ENCODE data around the gene BICD1.

DNA sequence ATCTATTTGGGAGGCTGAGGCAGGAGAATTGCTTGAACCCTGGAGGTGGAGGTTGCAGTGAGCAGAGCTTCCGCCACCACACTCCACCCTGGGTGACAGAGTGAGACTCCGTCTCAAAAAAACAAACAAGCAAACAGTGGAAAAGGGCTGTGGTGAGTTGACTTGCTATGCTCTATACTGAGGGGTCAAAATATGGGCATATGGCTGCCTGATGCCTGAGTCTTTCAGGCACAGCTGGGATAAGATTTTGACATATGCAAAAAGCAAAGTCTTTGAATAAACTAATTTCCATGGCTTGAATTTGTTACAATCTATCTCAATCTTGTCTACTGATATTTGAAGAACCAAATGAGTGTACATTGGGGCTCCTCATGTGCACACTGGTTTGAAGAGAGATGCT, 40.4 kb upstream of the BICD1 start:
- TF ChIP-seq, protein P1, sequence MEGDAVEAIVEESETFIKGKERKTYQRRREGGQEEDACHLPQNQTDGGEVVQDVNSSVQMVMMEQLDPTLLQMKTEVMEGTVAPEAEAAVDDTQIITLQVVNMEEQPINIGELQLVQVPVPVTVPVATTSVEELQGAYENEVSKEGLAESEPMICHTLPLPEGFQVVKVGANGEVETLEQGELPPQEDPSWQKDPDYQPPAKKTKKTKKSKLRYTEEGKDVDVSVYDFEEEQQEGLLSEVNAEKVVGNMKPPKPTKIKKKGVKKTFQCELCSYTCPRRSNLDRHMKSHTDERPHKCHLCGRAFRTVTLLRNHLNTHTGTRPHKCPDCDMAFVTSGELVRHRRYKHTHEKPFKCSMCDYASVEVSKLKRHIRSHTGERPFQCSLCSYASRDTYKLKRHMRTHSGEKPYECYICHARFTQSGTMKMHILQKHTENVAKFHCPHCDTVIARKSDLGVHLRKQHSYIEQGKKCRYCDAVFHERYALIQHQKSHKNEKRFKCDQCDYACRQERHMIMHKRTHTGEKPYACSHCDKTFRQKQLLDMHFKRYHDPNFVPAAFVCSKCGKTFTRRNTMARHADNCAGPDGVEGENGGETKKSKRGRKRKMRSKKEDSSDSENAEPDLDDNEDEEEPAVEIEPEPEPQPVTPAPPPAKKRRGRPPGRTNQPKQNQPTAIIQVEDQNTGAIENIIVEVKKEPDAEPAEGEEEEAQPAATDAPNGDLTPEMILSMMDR (conservative IDR thresholded peaks at IDR 0.05; ENCODE audit: low read depth in 2 of 2): no peak
- TF ChIP-seq, protein P2, sequence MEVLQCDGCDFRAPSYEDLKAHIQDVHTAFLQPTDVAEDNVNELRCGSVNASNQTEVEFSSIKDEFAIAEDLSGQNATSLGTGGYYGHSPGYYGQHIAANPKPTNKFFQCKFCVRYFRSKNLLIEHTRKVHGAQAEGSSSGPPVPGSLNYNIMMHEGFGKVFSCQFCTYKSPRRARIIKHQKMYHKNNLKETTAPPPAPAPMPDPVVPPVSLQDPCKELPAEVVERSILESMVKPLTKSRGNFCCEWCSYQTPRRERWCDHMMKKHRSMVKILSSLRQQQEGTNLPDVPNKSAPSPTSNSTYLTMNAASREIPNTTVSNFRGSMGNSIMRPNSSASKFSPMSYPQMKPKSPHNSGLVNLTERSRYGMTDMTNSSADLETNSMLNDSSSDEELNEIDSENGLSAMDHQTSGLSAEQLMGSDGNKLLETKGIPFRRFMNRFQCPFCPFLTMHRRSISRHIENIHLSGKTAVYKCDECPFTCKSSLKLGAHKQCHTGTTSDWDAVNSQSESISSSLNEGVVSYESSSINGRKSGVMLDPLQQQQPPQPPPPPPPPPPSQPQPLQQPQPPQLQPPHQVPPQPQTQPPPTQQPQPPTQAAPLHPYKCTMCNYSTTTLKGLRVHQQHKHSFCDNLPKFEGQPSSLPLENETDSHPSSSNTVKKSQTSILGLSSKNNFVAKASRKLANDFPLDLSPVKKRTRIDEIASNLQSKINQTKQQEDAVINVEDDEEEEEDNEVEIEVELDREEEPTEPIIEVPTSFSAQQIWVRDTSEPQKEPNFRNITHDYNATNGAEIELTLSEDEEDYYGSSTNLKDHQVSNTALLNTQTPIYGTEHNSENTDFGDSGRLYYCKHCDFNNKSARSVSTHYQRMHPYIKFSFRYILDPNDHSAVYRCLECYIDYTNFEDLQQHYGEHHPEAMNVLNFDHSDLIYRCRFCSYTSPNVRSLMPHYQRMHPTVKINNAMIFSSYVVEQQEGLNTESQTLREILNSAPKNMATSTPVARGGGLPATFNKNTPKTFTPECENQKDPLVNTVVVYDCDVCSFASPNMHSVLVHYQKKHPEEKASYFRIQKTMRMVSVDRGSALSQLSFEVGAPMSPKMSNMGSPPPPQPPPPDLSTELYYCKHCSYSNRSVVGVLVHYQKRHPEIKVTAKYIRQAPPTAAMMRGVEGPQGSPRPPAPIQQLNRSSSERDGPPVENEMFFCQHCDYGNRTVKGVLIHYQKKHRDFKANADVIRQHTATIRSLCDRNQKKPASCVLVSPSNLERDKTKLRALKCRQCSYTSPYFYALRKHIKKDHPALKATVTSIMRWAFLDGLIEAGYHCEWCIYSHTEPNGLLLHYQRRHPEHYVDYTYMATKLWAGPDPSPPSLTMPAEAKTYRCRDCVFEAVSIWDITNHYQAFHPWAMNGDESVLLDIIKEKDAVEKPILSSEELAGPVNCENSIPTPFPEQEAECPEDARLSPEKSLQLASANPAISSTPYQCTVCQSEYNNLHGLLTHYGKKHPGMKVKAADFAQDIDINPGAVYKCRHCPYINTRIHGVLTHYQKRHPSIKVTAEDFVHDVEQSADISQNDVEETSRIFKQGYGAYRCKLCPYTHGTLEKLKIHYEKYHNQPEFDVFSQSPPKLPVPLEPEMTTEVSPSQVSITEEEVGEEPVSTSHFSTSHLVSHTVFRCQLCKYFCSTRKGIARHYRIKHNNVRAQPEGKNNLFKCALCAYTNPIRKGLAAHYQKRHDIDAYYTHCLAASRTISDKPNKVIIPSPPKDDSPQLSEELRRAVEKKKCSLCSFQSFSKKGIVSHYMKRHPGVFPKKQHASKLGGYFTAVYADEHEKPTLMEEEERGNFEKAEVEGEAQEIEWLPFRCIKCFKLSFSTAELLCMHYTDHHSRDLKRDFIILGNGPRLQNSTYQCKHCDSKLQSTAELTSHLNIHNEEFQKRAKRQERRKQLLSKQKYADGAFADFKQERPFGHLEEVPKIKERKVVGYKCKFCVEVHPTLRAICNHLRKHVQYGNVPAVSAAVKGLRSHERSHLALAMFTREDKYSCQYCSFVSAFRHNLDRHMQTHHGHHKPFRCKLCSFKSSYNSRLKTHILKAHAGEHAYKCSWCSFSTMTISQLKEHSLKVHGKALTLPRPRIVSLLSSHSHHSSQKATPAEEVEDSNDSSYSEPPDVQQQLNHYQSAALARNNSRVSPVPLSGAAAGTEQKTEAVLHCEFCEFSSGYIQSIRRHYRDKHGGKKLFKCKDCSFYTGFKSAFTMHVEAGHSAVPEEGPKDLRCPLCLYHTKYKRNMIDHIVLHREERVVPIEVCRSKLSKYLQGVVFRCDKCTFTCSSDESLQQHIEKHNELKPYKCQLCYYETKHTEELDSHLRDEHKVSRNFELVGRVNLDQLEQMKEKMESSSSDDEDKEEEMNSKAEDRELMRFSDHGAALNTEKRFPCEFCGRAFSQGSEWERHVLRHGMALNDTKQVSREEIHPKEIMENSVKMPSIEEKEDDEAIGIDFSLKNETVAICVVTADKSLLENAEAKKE (CRISPR knock-in tag; IDR thresholded peaks at IDR 0.05): no peak
- TF ChIP-seq EZH2 (IDR thresholded peaks at IDR 0.05; ENCODE audit: low read depth, unreplicated experiment) (no peak), POLR2AphosphoS5 (IDR thresholded peaks at IDR 0.05; ENCODE audit: low read depth) (no peak), EZH2phosphoT487 (IDR thresholded peaks at IDR 0.05; ENCODE audit: unreplicated experiment) (no peak), CREB1 (CRISPR knock-in tag; IDR thresholded peaks at IDR 0.05; ENCODE audit: low read depth) (no peak), ETS1 (IDR thresholded peaks at IDR 0.05) (no peak), STAT1 (IDR thresholded peaks at IDR 0.05; ENCODE audit: unreplicated experiment) (no peak), ZNF331 (CRISPR knock-in tag; IDR thresholded peaks at IDR 0.05; ENCODE audit: low read depth) (no peak), ZNF114 (CRISPR knock-in tag; IDR thresholded peaks at IDR 0.05) (no peak), JUNB (IDR thresholded peaks at IDR 0.05; ENCODE audit: unreplicated experiment) (no peak)
- TF ChIP-seq, protein P3, sequence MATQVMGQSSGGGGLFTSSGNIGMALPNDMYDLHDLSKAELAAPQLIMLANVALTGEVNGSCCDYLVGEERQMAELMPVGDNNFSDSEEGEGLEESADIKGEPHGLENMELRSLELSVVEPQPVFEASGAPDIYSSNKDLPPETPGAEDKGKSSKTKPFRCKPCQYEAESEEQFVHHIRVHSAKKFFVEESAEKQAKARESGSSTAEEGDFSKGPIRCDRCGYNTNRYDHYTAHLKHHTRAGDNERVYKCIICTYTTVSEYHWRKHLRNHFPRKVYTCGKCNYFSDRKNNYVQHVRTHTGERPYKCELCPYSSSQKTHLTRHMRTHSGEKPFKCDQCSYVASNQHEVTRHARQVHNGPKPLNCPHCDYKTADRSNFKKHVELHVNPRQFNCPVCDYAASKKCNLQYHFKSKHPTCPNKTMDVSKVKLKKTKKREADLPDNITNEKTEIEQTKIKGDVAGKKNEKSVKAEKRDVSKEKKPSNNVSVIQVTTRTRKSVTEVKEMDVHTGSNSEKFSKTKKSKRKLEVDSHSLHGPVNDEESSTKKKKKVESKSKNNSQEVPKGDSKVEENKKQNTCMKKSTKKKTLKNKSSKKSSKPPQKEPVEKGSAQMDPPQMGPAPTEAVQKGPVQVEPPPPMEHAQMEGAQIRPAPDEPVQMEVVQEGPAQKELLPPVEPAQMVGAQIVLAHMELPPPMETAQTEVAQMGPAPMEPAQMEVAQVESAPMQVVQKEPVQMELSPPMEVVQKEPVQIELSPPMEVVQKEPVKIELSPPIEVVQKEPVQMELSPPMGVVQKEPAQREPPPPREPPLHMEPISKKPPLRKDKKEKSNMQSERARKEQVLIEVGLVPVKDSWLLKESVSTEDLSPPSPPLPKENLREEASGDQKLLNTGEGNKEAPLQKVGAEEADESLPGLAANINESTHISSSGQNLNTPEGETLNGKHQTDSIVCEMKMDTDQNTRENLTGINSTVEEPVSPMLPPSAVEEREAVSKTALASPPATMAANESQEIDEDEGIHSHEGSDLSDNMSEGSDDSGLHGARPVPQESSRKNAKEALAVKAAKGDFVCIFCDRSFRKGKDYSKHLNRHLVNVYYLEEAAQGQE (IDR thresholded peaks at IDR 0.05; ENCODE audit: unreplicated experiment): no peak
